Hematopoietic multipotent progenitor cell treated with erythropoietin and hydrocortisone succinate and interleukin-3 and kit ligand, for 6 days (in vitro differentiated cells): Measurements from ENCODE around the gene USP12.

ENCODE experiments used
- DNase-seq: peaks from one replicate; pipeline ENCODE4 v3.0.0-alpha.2; 2015

The USP12 gene

DNA sequence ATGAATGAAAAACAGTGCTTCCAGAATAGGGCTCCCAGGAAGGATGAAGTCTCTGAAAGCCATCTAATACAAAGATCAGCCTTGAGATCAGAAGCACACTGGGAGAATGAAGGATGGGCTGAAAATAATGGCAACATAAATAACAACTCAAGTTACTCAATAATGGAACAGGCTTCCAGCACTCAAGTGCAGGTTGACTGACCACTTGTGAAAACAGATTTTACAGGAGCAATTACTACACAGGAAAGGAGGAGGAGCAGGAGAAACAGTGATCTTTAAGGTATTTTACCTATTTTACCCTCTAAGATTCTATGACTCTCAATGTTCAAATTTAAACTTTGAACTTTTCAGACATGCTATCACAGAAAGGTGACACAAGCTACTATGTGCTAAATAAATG lies 106.0 kb downstream of the USP12 start:
- no peak for DNase-seq

DNA sequence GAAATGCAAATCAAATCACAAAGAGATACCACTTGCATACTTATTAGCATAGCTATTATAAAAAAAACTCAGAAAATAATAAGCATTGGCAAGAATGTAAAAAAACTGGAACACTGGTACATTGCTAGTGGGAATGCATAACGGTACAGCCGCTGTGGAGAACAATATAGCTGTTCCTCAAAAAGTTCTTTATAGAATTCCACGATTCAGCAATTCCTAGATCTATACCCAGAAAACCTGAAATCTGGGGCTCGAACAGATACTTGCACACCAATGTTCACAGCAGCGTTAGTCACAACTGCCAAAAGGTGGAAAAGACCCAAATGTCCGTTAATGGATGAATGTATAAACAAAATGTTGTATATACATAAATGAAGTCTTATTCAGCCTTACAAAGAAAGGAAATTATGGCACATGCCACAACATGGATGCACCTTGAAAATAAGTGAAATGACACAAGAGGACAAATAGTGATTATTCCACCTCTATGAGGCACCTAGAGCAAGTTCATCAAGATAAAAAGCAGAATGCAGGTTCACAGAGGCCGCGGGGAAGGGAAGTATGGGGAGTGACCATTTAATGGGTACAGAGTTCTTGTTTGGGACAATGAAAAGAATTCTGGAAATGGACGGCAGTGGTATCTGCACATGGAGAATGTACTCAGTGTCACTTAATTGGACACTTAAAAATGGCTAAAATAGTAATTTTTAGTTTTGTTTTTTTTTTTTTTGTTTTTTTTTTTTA lies 107.2 kb downstream of the USP12 start:
- no peak for DNase-seq

DNA sequence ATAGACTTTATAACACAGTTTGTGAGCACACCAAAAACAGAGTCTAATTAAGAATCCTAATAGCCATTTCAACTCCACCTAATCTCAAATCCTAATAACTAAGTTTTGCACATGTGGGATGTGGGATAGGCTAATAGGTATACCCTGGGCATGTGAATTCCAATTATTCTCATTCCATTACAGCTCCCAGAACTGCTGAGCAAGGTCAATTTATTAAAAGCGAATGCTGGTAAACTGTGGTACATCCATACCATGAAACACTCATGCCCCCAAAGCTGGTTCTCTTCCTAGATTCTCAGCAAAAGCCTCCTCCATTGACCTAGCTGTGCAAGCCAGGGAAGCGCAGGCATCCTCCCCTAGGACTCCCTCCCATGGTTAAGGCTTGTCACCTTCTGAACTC lies 113.8 kb downstream of the USP12 start:
- DNase-seq = no peak

DNA sequence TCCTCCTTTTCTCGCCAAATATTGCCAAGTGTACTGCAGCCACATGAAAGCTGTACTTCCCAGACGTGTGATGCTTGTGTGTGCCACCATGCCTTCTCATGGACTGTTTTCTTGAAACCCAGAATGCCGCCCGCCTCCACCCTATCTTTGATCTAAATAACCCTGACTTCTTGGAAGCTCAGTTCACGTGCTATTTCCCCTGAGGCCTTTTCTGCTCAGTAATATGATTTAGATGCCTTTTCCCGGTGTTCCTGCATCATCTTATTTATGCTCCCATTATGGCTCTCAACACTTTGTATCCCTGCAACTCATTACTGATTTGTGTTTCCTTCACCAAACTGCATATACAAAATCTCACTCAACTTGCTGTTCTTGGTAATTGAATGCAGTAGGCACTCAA lies 116.1 kb downstream of the USP12 start:
- DNase-seq = no peak

DNA sequence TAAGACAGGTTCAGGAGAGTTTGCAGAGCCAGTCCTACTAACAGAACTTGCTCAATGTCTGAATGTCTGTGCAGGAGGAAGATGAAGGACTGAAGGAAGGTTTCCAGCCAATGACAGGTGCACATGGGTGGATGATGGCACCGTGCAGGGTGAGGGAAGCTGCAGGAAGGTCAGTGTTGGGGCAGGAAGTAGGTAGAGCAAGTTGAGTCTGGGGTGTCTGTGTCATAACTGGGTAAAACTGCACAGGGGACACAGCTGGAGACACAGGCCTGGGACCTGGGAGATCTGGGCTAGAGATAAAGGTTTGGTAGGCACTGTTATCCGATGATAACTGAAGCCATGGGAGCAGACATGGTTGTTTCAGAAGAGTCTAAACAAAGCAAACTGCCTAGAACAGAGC lies 116.9 kb downstream of the USP12 start:
- DNase-seq = no peak

DNA sequence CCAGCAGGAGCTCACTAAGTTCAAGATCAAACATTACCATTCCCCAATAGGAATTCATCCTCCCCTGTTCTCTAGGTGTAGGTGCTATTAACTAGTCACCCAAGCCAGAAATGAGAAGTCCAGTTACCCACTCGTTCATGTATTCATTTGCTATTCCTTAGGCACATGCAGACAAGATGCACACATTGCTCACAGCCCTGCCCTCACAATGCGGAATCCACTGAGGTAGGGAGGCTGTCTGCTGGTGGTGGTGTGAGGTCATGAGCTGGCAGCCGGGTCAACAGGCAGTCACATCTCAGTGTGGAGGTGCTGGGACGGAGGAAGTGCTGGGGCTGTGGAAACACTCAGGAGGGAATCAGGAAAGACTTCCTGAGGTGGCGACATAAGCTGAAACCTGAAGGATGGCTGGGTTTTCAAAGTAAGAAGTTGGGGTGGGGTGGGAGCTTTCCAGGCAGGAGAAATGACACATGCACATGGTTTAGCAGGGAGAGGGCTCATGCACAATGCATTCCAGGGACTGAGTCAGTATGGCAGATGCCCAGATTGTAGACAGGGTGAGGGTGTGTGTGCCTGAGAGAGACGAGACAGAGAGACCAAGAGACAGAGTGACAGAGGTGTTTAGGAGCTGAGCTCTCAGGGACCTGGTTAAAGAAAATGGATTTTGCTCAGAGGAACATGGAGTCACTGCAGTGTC lies 117.6 kb downstream of the USP12 start:
- no peak for DNase-seq

DNA sequence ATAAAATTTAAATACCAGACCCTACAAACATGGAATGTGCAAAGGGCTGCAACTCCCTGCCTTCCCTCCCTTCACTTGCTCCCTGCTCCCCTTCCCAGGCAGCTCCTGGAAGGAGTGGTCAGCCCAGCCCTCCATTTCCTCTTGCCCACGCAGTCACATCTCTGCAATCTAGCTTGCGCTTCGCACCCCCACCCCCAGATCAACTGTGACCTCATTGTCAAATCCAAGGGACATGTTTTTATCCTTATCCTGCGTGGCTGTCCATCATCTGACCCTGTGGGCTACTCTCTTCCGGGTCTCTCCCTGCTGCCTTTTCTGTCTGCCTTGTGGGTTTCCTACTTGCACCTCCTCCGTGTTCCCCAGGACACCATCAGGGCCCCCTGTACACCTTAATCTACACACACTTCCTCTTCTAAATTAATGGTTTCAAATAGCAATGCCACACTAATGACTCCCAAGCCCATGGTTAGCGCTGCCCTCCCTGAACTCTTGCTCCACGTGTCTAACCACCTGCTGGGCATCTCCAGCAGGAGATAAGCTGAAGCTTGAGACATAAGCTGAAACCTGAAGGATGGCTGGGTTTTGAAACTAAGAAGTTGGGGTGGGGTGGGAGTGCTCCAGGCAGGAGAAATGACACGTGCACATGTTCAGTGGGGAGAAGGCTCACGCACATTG lies 118.3 kb downstream of the USP12 start:
- peak; percentile 42 for DNase-seq

DNA sequence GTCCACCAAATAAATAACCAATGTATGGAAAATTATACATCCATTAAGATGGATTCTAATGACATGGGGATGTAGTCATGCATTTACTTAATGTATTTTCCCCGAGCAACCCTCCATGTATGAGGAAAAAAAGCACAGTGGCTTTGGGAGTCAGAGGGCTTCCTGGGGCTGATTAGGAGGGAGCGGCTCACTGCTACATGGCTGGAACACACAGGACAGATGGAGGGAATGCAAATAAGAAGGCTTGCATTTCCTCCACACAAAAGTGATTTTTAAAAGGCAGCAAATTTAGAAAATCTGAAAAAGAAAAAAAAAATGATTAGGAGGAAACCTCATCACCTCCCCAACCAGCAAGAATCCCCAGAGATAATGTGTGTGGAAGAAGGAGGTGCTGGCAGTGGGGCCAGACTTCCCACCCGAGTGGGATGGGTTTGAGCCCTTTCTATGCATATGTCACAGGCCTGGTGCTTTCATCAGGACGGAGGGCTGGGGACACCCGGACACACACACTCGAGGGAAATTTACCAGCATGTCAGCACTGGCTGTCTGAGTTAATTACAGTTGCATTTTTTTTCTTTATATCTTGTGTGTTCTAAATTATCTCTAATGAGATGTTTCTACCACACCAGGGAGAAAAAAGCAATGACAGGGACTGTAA lies 118.9 kb downstream of the USP12 start:
- no peak for DNase-seq

DNA sequence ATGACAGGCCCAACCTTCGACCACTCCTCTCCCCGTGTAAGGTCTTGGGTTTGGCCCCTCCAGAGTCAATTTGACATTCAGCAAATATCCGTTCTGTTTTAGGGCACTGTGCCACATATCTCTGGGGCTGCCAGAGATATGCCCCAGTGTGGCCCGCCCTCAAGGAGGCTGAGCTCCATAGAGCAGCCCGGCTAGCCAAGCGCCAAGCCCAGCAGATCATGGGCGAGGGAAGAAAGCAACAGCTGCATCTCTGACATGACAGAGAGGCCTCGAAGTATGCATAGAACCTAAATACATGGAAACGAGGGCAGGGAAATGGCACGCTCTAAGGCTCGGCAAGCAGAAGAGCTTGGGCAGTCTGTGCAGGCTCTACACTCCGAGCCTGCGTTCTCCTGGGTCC lies 124.5 kb downstream of the USP12 start:
- DNase-seq = peak; percentile 25

DNA sequence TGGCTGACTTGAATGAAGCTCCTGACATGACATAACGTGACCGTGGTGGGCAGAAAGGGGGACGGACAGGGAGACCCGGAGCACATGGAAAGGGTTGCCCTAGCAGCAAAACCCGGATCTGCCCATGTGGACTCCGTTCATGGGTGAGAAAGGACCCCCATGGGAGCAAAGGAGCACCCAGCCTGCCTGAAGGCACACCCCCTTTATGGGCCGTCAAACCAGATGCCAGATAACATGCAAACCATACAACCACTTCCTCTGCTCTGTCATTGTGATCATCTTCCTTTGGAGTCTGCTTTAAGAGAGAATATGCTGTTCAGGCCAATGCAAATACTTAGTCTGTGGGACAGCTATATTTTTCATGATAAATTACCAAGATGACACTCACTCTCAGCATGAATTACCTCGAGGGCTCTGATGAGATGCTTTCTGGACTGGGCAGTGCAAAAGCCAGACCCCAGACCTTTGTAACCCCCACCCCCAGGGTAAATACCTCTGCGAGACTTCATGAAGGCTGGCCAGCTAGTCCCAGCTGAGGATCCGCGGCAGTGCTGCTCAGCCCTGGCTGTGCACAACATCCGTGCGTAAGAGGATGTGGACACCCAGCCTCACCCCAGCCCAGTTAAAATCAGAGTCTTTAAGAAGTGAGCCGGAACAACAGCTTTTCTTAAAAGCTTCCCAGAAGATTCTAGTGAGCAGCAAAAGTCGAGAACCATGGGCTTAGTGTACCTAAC lies 126.6 kb downstream of the USP12 start:
- peak; percentile 70 for DNase-seq

DNA sequence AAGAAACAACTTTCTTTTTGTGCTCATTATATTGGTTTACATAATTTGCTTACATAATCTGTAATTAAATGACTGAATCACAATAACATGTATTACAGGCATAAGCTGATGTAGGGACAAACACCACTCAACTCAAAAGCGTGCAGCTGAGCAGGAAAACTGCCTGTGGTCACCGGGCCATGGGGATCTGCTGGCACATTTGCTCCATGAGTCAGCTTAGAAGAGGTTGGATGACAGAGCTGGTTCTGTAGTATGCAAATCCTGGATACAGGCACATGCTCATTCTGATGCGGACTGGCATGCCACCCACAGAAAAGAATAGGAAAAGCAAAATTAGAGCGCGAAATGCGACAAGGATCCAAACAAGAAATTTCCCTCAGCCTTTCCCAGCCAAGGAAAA lies 128.6 kb downstream of the USP12 start:
- peak; percentile 67 for DNase-seq

DNA sequence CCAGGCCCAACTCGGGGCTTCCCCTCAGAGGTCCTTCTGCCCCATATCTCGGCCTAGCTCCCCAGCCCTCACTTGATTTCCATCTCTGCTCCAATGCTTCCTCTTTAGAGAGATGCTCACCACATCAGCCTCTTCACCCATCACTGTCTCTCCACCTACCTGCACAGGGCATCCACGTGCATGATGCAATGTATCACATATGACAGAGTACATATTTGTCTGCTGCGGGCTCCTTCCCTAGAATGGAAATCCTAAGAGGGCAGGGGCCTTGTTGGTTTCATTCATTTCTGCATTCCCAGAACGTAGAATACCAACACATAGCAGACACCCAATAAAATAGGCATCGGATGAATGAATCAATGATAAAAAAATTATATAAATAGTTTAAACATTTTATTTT lies 130.3 kb downstream of the USP12 start:
- DNase-seq = no peak

DNA sequence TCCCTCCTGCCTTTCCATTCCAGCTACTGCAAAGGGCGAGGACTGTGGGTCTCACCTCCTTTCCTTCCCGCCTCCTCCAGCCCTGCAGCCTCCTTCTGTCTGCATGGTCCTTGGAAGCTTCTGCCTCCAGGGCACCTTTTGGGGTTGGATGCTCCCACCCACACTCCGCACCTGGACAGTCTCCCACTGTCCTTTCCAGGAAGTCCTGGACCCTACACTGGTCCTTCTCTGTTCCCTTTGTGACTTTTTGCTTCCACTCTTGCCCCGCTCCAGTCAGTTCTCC lies 130.8 kb downstream of the USP12 start:
- DNase-seq = no peak

DNA sequence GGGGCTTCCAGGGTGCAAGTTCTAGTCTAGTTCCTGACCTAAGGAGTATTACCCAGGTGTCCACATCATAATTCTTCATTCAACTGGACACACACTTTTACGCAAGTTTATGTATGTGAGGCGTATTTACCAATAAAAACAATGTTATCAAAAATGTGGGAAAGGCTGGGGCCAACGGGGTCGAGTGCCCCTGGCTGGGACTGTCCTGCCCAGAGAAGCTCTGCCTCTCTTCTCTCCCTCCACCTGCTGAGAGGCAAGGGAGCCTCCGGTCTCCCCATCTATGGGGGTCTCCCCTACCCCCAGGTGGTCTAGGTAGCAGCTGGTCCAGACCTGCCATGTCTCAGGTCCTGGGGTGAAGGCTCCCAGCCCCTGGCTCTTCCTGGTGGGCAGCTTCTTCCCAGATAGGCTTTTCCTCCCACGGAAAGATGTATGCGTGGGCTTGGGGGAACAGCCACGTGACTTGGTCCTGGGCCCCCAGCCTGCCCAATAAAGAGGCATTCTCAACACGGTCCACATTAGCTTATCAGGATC lies 132.4 kb downstream of the USP12 start:
- no peak for DNase-seq

DNA sequence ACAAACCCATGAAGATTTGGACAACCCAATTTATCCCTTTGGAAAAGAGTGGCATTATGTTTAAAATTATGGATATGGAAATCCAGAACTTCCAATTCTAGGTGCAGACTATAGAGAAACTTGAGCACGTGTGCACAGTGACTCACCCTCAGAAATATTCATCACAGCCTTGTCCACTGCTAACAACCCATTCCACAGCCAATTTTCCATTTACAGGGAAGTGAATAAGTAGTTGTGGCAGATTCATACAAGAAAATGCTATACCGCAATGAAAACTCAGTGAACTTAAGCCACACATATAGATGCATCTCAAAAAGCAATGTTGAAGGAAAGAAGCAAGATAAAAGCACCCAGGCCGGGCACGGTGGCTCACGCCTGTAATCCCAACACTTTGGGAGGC lies 133.3 kb downstream of the USP12 start:
- no peak for DNase-seq

DNA sequence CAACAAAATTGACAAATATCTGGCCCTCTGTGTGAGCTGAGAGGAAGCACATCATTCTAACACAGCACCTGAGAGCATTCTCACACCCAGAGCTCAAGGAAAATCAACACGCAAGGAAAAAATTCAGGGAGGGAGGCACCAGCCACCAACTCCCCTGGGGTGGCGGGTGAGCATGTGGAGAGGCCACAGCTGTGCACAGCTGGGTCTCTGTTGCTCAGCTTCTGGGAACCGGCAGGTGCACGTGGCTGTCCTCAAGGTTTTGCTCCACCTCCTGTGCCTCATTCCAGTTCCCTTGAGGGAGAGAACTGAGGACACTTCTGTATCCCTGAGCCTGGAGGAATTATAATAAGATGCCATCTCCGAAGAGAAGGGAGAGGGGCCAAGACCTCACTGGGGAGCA lies 134.0 kb downstream of the USP12 start:
- DNase-seq = no peak

DNA sequence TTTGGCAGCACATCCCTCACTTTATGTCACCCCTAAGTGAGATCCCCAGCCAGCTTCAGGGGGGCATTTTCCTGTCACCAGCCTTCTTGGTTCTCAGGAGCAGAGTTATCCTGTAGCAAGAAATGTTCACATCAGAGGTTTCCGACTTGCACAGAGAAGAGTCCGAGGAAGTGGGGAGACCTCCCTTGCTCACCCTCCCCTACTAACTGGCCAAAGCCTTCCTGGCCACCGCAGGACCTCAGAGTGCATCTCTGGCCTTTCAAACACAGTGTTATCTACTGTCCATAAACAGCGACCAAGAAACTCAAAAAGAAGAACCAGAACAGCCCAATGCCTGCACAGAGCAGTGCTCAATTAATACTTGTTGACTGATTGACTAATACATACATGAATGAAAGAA lies 134.4 kb downstream of the USP12 start:
- no peak for DNase-seq

DNA sequence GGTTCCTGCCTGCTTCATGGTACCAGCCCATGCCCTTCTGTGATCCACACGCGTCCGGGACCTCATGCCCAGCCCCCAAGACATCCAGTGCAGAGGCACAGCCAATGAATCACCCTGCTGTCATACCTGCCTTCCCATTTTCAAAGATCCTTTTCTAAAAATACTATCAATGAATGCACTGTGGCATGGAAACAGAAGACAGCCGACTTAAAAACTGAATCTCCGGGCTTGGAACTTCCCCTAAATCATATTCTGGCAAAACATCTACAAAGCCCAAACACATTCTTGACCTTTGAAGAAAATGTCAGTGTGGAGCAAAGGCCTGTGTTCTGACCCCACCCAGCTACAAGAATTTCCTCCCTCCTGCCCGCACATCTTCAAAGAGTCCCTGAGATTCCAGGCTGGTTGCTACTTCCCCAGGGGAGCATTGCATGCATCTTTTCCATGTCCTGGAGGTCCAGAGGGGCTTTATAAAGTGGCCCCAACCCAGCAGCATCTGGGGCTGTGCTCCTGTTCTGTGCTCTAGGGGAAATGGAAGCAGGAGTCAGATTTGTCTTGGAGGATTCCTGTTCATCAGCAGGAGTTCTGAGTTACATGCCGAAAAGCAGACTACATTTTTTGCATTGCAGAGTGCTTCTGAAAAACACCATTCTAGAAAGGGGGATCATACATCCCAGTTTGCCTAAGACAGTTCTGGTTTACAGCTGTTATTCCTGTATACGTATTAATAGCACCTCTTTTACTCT lies 135.2 kb downstream of the USP12 start:
- DNase-seq = no peak

DNA sequence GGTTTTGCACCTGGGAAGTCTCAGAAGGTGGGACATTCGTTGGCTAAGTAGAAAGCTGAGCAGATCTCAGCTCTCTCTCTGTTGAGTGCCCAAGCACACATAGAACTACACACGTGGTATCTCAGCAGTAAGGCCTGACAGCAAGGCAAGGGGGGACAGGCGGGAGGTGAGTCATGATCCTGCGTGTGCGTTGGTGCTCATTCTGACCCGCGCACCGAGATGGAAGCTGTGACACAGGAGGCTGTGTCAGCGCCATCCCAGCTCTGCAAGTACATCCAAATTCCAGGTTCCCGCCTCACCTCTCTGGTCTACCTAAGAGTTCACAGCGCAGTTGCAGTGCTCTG lies 135.7 kb downstream of the USP12 start:
- no peak for DNase-seq

DNA sequence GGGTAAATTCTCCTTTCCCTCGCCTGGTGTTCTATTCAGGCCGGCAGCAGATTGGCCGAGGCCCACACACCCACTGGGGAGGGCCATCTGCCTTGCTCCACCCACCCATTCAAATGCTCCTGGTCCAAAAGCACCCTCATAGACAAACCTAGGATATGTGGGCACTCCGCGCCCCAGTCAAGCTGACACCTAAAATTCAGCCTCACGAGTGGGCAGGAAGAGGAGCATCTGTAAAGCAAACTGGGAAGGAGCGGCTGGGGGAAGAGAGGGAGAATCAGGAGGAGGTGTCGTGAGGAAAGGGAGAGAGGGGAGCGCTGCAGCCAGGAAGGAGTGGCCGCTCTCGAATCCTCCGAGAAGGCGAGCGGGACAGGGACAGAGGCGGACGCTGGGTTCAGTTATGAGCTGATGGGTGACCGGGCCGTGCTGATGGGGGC lies 136.9 kb downstream of the USP12 start:
- no peak for DNase-seq

DNA sequence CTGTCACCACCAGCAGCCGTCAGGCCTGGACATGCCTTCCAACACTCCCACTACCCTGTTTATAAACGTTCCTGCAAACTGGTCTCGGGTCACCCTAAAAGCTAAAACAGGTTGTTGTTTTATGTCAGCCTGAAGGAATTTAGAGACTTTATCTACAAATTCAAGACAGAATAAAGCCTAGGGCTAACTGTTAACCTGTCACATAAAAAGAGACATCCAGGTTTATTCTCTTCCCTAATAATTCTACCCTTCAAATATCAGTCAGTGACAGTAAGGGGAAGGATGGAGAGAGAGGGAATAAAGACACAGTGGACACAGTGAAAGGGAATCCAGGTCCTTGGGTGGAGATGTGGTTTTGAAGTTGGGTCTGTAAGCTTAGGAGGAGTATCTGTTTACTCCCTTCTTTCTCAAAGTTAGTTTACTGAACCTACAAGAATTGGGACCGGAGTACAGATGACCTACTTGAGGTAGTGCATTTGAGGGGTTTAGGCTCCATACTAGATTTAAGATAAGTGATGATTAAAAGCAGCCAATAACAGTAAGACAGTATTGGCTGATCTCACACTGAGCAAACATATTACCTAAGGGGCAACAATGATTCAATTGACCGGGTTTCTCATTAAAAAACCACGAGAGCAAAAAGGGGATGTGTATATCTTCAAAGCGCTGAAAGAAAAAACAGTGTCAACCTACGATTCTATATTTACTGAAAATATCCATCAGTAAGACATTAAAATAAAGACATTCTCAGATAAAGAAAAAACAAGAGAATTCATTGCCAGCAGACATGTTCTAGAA lies 142.7 kb downstream of the USP12 start:
- DNase-seq = no peak
